ENCODE measurements around the gene CASP7. TPM values are rescaled to one million over a fixed set of nuclear protein-coding genes. Genes with fewer than 3 reads are reported as not detected.
A peak's percentile ranks its signal among the peaks of the same experiment; 100 is the strongest.

The CASP7 gene
- total RNA-seq, 1 donor from 2014 or later: 16.5 TPM

GRCh38 chr10:113665352-113665751 is 14.4 kb upstream of the CASP7 start:
- no peak overlapping the region for H3K4me3 ChIP-seq (ENCODE audit: low read depth, low read length)
- no peak for DNase-seq (ENCODE audit: low read depth)
- TF ChIP-seq CTCF (conservative IDR thresholded peaks at IDR 0.05; ENCODE audit: low read depth, low read length): no peak

- TF ChIP-seq CTCF (conservative IDR thresholded peaks at IDR 0.05; ENCODE audit: low read depth, low read length): no peak
- no peak for DNase-seq (ENCODE audit: low read depth)
- no peak overlapping the region for H3K4me3 ChIP-seq (ENCODE audit: low read depth, low read length)
Measured at GRCh38 chr10:113665806-113666354, 13.8 kb upstream of the CASP7 start.

- DNase-seq (ENCODE audit: low read depth): no peak
- no peak for TF ChIP-seq CTCF (conservative IDR thresholded peaks at IDR 0.05; ENCODE audit: low read depth, low read length)
- H3K4me3 ChIP-seq (ENCODE audit: low read depth, low read length): no peak overlapping the region
Measured at GRCh38 chr10:113666682-113667252, 12.9 kb upstream of the CASP7 start.

GRCh38 chr10:113680190-113681111 is 739 bp downstream of the CASP7 start:
- TF ChIP-seq CTCF (conservative IDR thresholded peaks at IDR 0.05; ENCODE audit: low read depth, low read length): no peak
- DNase-seq (ENCODE audit: low read depth): peak; percentile 37

GRCh38 chr10:113681533-113682470 is 2.1 kb downstream of the CASP7 start:
- DNase-seq (ENCODE audit: low read depth): no peak
- no peak for TF ChIP-seq CTCF (conservative IDR thresholded peaks at IDR 0.05; ENCODE audit: low read depth, low read length)
- no peak overlapping the region for H3K4me3 ChIP-seq (ENCODE audit: low read depth, low read length)

More at GRCh38 chr10:113680190-113681111, 739 bp downstream of the CASP7 start:
- H3K4me3 ChIP-seq (ENCODE audit: low read depth, low read length): peak overlapping the region; percentile 93

GRCh38 chr10:113683300-113683699 is 3.6 kb downstream of the CASP7 start:
- no peak overlapping the region for H3K4me3 ChIP-seq (ENCODE audit: low read depth, low read length)
- DNase-seq (ENCODE audit: low read depth): no peak
- TF ChIP-seq CTCF (conservative IDR thresholded peaks at IDR 0.05; ENCODE audit: low read depth, low read length): no peak

All from epithelial cell of proximal tubule (primary cell).